Measurements from ENCODE around the gene FAM210B.

DNA sequence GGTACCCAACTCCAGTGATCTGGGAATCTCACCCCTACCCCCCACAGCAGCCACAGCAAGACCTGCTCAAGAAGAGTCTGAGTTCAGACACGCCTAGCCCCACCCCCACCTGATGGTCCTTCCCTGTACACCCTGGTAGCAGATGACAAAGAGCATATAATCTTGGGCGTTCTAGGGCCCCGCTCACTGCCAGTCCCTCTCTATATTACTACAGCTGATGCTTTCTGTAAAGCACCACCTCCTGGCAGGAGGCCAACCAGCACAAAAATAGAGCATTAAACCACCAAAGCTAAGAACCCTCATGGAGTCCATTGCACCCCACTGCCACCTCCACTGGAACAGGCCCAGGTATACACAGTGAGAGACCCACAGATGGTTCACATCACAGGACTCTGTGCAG, 42.3 kb upstream of the FAM210B start:
- TF ChIP-seq, protein P1, sequence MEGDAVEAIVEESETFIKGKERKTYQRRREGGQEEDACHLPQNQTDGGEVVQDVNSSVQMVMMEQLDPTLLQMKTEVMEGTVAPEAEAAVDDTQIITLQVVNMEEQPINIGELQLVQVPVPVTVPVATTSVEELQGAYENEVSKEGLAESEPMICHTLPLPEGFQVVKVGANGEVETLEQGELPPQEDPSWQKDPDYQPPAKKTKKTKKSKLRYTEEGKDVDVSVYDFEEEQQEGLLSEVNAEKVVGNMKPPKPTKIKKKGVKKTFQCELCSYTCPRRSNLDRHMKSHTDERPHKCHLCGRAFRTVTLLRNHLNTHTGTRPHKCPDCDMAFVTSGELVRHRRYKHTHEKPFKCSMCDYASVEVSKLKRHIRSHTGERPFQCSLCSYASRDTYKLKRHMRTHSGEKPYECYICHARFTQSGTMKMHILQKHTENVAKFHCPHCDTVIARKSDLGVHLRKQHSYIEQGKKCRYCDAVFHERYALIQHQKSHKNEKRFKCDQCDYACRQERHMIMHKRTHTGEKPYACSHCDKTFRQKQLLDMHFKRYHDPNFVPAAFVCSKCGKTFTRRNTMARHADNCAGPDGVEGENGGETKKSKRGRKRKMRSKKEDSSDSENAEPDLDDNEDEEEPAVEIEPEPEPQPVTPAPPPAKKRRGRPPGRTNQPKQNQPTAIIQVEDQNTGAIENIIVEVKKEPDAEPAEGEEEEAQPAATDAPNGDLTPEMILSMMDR (IDR thresholded peaks at IDR 0.05 in 8 of 11, conservative IDR thresholded peaks at IDR 0.05 in 3 of 11) = no peak
- TF ChIP-seq POLR2A (IDR thresholded peaks at IDR 0.05) (no peak), POLR2AphosphoS5 (IDR thresholded peaks at IDR 0.05) (no peak)
